Loucy (cell line): ENCODE results near the gene GAL3ST2.

Experiments used
- CTCF ChIP-seq: fragments of 200-600 bp; sonication (generic); conservative IDR thresholded peaks from 2 replicates; pipeline ENCODE4 v1.5.1; 2014; ENCODE audit warnings: mild to moderate bottlenecking, antibody characterized with exemption, low read length
- EZH2phosphoT487 ChIP-seq: fragments of 200-600 bp; IDR thresholded peaks from 2 replicates; pipeline ENCODE4 v1.6.1; 2018; ENCODE audit warnings: antibody characterized with exemption, mild to moderate bottlenecking, moderate library complexity, borderline replicate concordance

DNA sequence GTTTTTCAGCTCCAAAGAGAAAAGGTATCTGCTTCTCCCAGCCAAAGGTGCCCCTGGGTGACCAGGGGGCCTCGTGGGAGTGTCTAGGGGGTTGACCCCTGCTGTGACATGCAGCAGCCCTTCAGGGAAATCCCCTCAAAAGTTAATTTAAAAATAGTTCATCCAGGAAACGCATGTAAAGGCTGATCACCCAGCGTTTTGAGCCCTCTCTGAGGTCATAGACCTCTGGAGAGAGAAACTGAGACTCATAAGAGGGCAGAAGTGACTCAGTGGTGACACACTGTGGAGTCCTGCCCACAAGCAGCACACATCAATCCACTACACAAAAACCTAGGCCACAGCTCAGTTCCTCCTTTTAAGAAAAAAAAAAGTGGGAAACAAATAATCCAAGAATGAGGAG lies 11.9 kb downstream of the GAL3ST2 start:
- TF ChIP-seq CTCF (no peak), EZH2phosphoT487 (no peak)
